Mesenchymal stem cell (in vitro differentiated cells and primary cell): ENCODE results near the gene KRT36.
A peak's percentile ranks its signal among the peaks of the same experiment; 100 is the strongest.

Experiments used
- DNase-seq: peaks from one replicate; pipeline ENCODE4 v3.0.0-alpha.2; 2013
- H2AFZ ChIP-seq: one replicate; pipeline ENCODE4 v1.6.1; 2013; ENCODE audit warnings: low read depth, mild to moderate bottlenecking, control low read depth, inconsistent platforms, low read length, moderate library complexity
- H2AK5ac ChIP-seq: 2 replicates; pipeline ENCODE4 v1.6.1; 2013; ENCODE audit warnings: low read length, moderate library complexity, mild to moderate bottlenecking, inconsistent platforms; ENCODE audit not compliant: severe bottlenecking
- H2BK120ac ChIP-seq: one replicate; pipeline ENCODE4 v1.6.1; 2013; ENCODE audit warnings: low read depth, mild to moderate bottlenecking, inconsistent platforms, low read length, moderate library complexity
- H2BK12ac ChIP-seq, 2 experiments: one replicate each; pipeline ENCODE4 v1.6.1; 2013; ENCODE audit warnings: inconsistent platforms in 2 of 2, low read length in 2 of 2, mild to moderate bottlenecking in 2 of 2, moderate library complexity in 2 of 2, control low read depth in 1 of 2
- H2BK15ac ChIP-seq: one replicate; pipeline ENCODE4 v1.6.1; 2013; ENCODE audit warnings: mild to moderate bottlenecking, low read depth, inconsistent platforms; ENCODE audit not compliant: poor library complexity, severe bottlenecking
- H2BK5ac ChIP-seq: 2 replicates; pipeline ENCODE4 v1.6.1; 2013; ENCODE audit warnings: low read depth, mild to moderate bottlenecking, low read length, control low read depth, inconsistent platforms; ENCODE audit not compliant: poor library complexity, severe bottlenecking
- H3K14ac ChIP-seq, 2 experiments: one replicate each; pipeline ENCODE4 v1.6.1; 2013; ENCODE audit warnings: inconsistent platforms in 2 of 2, low read length in 2 of 2, control low read depth in 1 of 2, mild to moderate bottlenecking in 1 of 2, moderate library complexity in 1 of 2
- H3K18ac ChIP-seq, 2 experiments: one replicate each; pipeline ENCODE4 v1.6.1; 2013; ENCODE audit warnings: inconsistent platforms in 2 of 2, low read length in 2 of 2, control low read depth in 1 of 2, low read depth in 1 of 2, mild to moderate bottlenecking in 1 of 2
- H3K23ac ChIP-seq, 2 experiments: one replicate each; pipeline ENCODE4 v1.6.1; 2013; ENCODE audit warnings: inconsistent platforms in 2 of 2, low read length in 2 of 2, mild to moderate bottlenecking in 2 of 2, moderate library complexity in 2 of 2, control low read depth in 1 of 2
- H3K27ac ChIP-seq: 2 replicates; pipeline ENCODE4 v1.5.1; 2013; ENCODE audit warnings: mild to moderate bottlenecking, moderate library complexity, low read length, control low read depth, inconsistent platforms; ENCODE audit not compliant: poor library complexity, severe bottlenecking
- H3K27me3 ChIP-seq, 2 experiments: 2 replicates each; pipeline versions ENCODE4 v1.6.1 to v1.7.0; 2013; ENCODE audit warnings: low read length in 2 of 2, mild to moderate bottlenecking in 2 of 2, moderate library complexity in 2 of 2, control low read depth in 1 of 2, inconsistent platforms in 1 of 2; ENCODE audit not compliant: control insufficient read depth in 1 of 2, insufficient read depth in 1 of 2
- H3K36me3 ChIP-seq, 2 experiments: 2 replicates each; pipeline versions ENCODE4 v1.6.1 to v1.7.0; 2013; ENCODE audit warnings: low read length in 2 of 2, control low read depth in 1 of 2, inconsistent platforms in 1 of 2, low read depth in 1 of 2, mild to moderate bottlenecking in 1 of 2; ENCODE audit not compliant: insufficient read depth in 2 of 2, control insufficient read depth in 1 of 2
- H3K4ac ChIP-seq, 2 experiments: one replicate each; pipeline ENCODE4 v1.6.1; 2013; ENCODE audit warnings: inconsistent platforms in 2 of 2, low read length in 2 of 2, mild to moderate bottlenecking in 2 of 2, moderate library complexity in 2 of 2, control low read depth in 1 of 2, low read depth in 1 of 2
- H3K4me1 ChIP-seq: 2 replicates; pipeline ENCODE4 v1.6.1; 2013; ENCODE audit warnings: low read depth, low read length, control low read depth; ENCODE audit not compliant: control insufficient read depth, insufficient read depth
- H3K4me2 ChIP-seq: 2 replicates; pipeline ENCODE4 v1.6.1; 2013; ENCODE audit warnings: low read length, mild to moderate bottlenecking, inconsistent platforms; ENCODE audit not compliant: poor library complexity, severe bottlenecking
- H3K4me3 ChIP-seq, 2 experiments: 2 replicates each; pipeline versions ENCODE4 v1.5.1 to v1.7.0; 2013; ENCODE audit warnings: low read length in 2 of 2, mild to moderate bottlenecking in 2 of 2, control low read depth in 1 of 2, low read depth in 1 of 2; ENCODE audit not compliant: insufficient read depth in 1 of 2
- H3K79me1 ChIP-seq: replicated peaks from 2 replicates; pipeline ENCODE4 v1.6.1; 2013; ENCODE audit warnings: mild to moderate bottlenecking, control low read depth, low read length, inconsistent platforms; ENCODE audit not compliant: poor library complexity, severe bottlenecking
- H3K9ac ChIP-seq: 2 replicates; pipeline ENCODE4 v1.7.0; 2013; ENCODE audit warnings: mild to moderate bottlenecking, low read length, moderate library complexity
- H3K9me3 ChIP-seq: 2 replicates; pipeline ENCODE4 v1.7.0; 2013; ENCODE audit warnings: mild to moderate bottlenecking, low read length; ENCODE audit not compliant: control insufficient read depth
- H4K8ac ChIP-seq: one replicate; pipeline ENCODE4 v1.6.1; 2013; ENCODE audit warnings: inconsistent platforms, mild to moderate bottlenecking, low read length, moderate library complexity
- H4K91ac ChIP-seq: one replicate; pipeline ENCODE4 v1.6.1; 2013; ENCODE audit warnings: mild to moderate bottlenecking, low read length, inconsistent platforms
- WGBS: methylation state at CpG from one replicate; pipeline ENCODE4 v1.1.7; 2013; ENCODE audit warnings: mixed read lengths; 5-methylcytosine and 5-hydroxymethylcytosine counted together

The KRT36 gene

GRCh38 chr17:41442739-41443138 is 47.0 kb downstream of the KRT36 start:
- no peaks in the 10 kb centered on the region for H3K9me3 ChIP-seq
- no peak overlapping the region for H3K4me3 ChIP-seq
- H3K14ac ChIP-seq = no peak overlapping the region
- H3K79me1 ChIP-seq = no peaks in the 10 kb centered on the region
- H3K4ac ChIP-seq = no peak overlapping the region
- no peak overlapping the region for H3K4me2 ChIP-seq
- H3K9ac ChIP-seq = no peak overlapping the region
- no peak overlapping the region for H2BK15ac ChIP-seq
- H2BK120ac ChIP-seq = no peak overlapping the region
- H3K18ac ChIP-seq = no peak overlapping the region
- peaks cover 0 to 32% of the 10 kb centered on the region in 2 experiments for H3K27me3 ChIP-seq
- no peak overlapping the region for H4K8ac ChIP-seq
- H2BK5ac ChIP-seq = no peak overlapping the region
- no peak overlapping the region for H3K23ac ChIP-seq
- no peaks in the 10 kb centered on the region for H3K4me1 ChIP-seq
- no peaks in the 10 kb centered on the region for H3K36me3 ChIP-seq
- H2BK12ac ChIP-seq = no peak overlapping the region
- H2AK5ac ChIP-seq = no peak overlapping the region
- no peak overlapping the region for H4K91ac ChIP-seq
- peak; percentile 19 for DNase-seq
- H3K27ac ChIP-seq = no peak overlapping the region
- WGBS = 50% methylated on average over 4 of the region's 4 CpGs
- H2AFZ ChIP-seq = no peak overlapping the region

DNA sequence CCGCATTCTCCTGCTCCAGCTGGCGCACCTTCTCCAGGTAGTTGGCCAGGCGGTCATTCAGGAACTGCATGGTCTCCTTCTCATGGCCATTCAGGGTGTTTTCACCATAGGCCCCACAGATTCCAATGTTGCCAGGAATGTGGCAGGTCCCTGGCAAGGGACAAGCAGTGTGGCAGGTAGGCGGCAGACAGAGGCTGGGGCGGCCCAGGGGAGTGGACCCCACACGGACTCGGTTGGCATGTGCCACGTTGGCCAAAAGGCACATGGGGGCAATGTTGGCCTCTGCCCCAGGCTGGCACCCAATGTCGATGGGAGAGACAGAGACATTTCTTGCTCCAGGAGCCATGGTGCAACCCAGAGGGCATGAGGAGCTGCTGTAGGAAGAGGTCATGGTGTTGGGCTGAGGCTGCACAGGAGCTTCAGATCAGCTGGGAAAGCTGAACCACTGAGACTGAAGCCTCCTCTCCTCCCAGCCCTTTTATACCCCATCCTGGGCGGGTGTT is 49.1 kb downstream of the KRT36 start, which contains the start of gene KRT38:
TSS of gene KRT38 (minus strand) at position 453 of the 503 bp plus-strand sequence. CDS start at position 391, 62 bp downstream.
- no peak within 1 kb of the TSS for H3K4ac ChIP-seq
- H3K9ac ChIP-seq = no peak within 1 kb of the TSS
- H3K23ac ChIP-seq = no peak within 1 kb of the TSS
- H4K8ac ChIP-seq = no peak within 1 kb of the TSS
- no peak within 1 kb of the TSS for H3K18ac ChIP-seq
- no peak within 1 kb of the TSS for H2BK5ac ChIP-seq
- no peak within 1 kb of the TSS for H2BK15ac ChIP-seq
- peak within 1 kb of the TSS in 1 of 2 experiments; percentile 29 for H3K14ac ChIP-seq
- H4K91ac ChIP-seq = no peak within 1 kb of the TSS
- no peak within 1 kb of the TSS for H3K4me3 ChIP-seq
- peaks cover 0 to 2% of the 10 kb centered on the region in 2 experiments for H3K36me3 ChIP-seq
- no peaks in the 10 kb centered on the region for H3K79me1 ChIP-seq
- no peak within 1 kb of the TSS for H2BK12ac ChIP-seq
- no peaks in the 10 kb centered on the region for H3K9me3 ChIP-seq
- H2BK120ac ChIP-seq = no peak within 1 kb of the TSS
- H3K27ac ChIP-seq = no peak within 1 kb of the TSS
- WGBS = 95% methylated on average over 10 of the region's 10 CpGs
- H3K27me3 ChIP-seq = peaks cover 0 to 37% of the 10 kb centered on the region in 2 experiments
- H2AK5ac ChIP-seq = no peak within 1 kb of the TSS
- no peak for DNase-seq
- H3K4me2 ChIP-seq = no peak within 1 kb of the TSS
- H3K4me1 ChIP-seq = no peaks in the 10 kb centered on the region
- no peak within 1 kb of the TSS for H2AFZ ChIP-seq

GRCh38 chr17:41439375-41439774 is 50.3 kb downstream of the KRT36 start:
- no peak overlapping the region for H3K27ac ChIP-seq
- no peaks in the 10 kb centered on the region for H3K4me1 ChIP-seq
- H3K23ac ChIP-seq = no peak overlapping the region
- no peak overlapping the region for H3K9ac ChIP-seq
- H2AFZ ChIP-seq = no peak overlapping the region
- no peak overlapping the region for H2BK120ac ChIP-seq
- no peak overlapping the region for H4K91ac ChIP-seq
- no peak overlapping the region for H3K14ac ChIP-seq
- no peaks in the 10 kb centered on the region for H3K79me1 ChIP-seq
- H2AK5ac ChIP-seq = no peak overlapping the region
- no peak overlapping the region for H3K4ac ChIP-seq
- no peak overlapping the region for H3K4me2 ChIP-seq
- WGBS = 61% methylated on average over 5 of the region's 5 CpGs
- peaks cover 0 to 39% of the 10 kb centered on the region in 2 experiments for H3K27me3 ChIP-seq
- no peak overlapping the region for H4K8ac ChIP-seq
- H3K9me3 ChIP-seq = no peaks in the 10 kb centered on the region
- H2BK12ac ChIP-seq = no peak overlapping the region
- H2BK5ac ChIP-seq = no peak overlapping the region
- no peak overlapping the region for H3K18ac ChIP-seq
- peaks cover 0 to 2% of the 10 kb centered on the region in 2 experiments for H3K36me3 ChIP-seq
- H2BK15ac ChIP-seq = no peak overlapping the region
- H3K4me3 ChIP-seq = no peak overlapping the region
- no peak for DNase-seq

- Histone ChIP-seq H2BK12ac (no peak overlapping the region), H3K4me1 (no peaks in the 10 kb centered on the region), H2BK120ac (no peak overlapping the region), H3K4me3 (no peak overlapping the region), H3K27me3 (peaks cover 0 to 47% of the 10 kb centered on the region in 2 experiments), H2AK5ac (no peak overlapping the region), H3K4me2 (no peak overlapping the region), H3K23ac (no peak overlapping the region), H4K91ac (no peak overlapping the region), H3K36me3 (peaks cover 0 to 2% of the 10 kb centered on the region in 2 experiments), H4K8ac (no peak overlapping the region), H3K14ac (no peak overlapping the region), H2BK15ac (no peak overlapping the region), H3K9ac (no peak overlapping the region), H2AFZ (no peak overlapping the region), H3K4ac (no peak overlapping the region), H3K79me1 (no peaks in the 10 kb centered on the region), H3K27ac (no peak overlapping the region), H3K18ac (no peak overlapping the region), H3K9me3 (no peaks in the 10 kb centered on the region), H2BK5ac (no peak overlapping the region)
- DNase-seq = no peak
- 83% methylated on average over 9 of the region's 9 CpGs for WGBS
Measured at GRCh38 chr17:41437769-41438168, 51.9 kb downstream of the KRT36 start.
